OCI-LY7 (cell line): ENCODE results near the gene FAM222A. TPM values are rescaled to one million over a fixed set of nuclear protein-coding genes. Genes with fewer than 3 reads are reported as not detected.

Source experiments
- BruUV-seq: library from RNA; stranded (reverse); fragments of 400-500 nt; replicated peaks from 2 replicates; lab custom pipeline; 2021; lab: Mats Ljungman, UMichigan
- CTCF ChIA-PET: fragments of 300-600 bp; sonication (Branson Sonifier 250); formaldehyde crosslinking; loops from one replicate; lab custom pipeline; 2022; ENCODE audit warnings: antibody characterized with exemption; ENCODE audit not compliant: unreplicated experiment; lab: Charles Lee
- POLR2A ChIA-PET: fragments of 300-600 bp; sonication (Branson Sonifier 250); formaldehyde crosslinking; loops from one replicate; lab custom pipeline; 2022; ENCODE audit warnings: antibody characterized with exemption; lab: Charles Lee
- DNase-seq: peaks from one replicate; pipeline ENCODE4 v3.0.0-alpha.2; 2015; ENCODE audit warnings: low spot score
- H2AFZ ChIP-seq: fragments of 200-600 bp; sonication (generic), shearing (Covaris generic); 2 replicates; pipeline ENCODE4 v1.6.1; 2014; ENCODE audit warnings: mild to moderate bottlenecking, antibody characterized with exemption, low read length, moderate library complexity
- H3K27ac ChIP-seq: fragments of 200-600 bp; sonication (generic); 2 replicates; pipeline ENCODE4 v1.5.1; 2014; ENCODE audit warnings: mixed run types, low read depth, mild to moderate bottlenecking, moderate library complexity, low read length, inconsistent platforms; ENCODE audit not compliant: poor library complexity, severe bottlenecking
- H3K36me3 ChIP-seq: fragments of 200-600 bp; sonication (generic); 2 replicates; pipeline ENCODE4 v1.6.1; 2014; ENCODE audit warnings: mild to moderate bottlenecking, antibody characterized with exemption, low read length, moderate library complexity, mixed read lengths; ENCODE audit not compliant: insufficient read depth
- H3K4me1 ChIP-seq: fragments of 200-600 bp; sonication (generic); 2 replicates; pipeline ENCODE4 v1.5.1; 2014; ENCODE audit warnings: mild to moderate bottlenecking, low read length; ENCODE audit not compliant: insufficient read depth, poor library complexity, severe bottlenecking
- H3K4me2 ChIP-seq: fragments of 200-600 bp; sonication (generic); 2 replicates; pipeline ENCODE4 v1.6.1; 2014; ENCODE audit warnings: mild to moderate bottlenecking, low read length
- H3K4me3 ChIP-seq: fragments of 200-600 bp; sonication (generic); 2 replicates; pipeline ENCODE4 v1.5.1; 2014; ENCODE audit warnings: mild to moderate bottlenecking, low read depth, low read length; ENCODE audit not compliant: poor library complexity, severe bottlenecking
- H3K79me2 ChIP-seq: fragments of 200-600 bp; sonication (generic); 2 replicates; pipeline ENCODE4 v1.6.1; 2016; ENCODE audit warnings: low read depth, mild to moderate bottlenecking, low read length, moderate library complexity, mixed read lengths; ENCODE audit not compliant: insufficient read depth
- H3K9me2 ChIP-seq: fragments of 200-600 bp; sonication (generic); 2 replicates; pipeline ENCODE4 v1.6.1; 2016; ENCODE audit warnings: mild to moderate bottlenecking, low read length, mixed read lengths; ENCODE audit not compliant: insufficient read depth
- H3K9me3 ChIP-seq: fragments of 200-600 bp; sonication (generic); 2 replicates; pipeline ENCODE4 v1.6.1; 2014; ENCODE audit warnings: mild to moderate bottlenecking, mixed run types, low read length, mixed read lengths
- H4K20me1 ChIP-seq: fragments of 200-600 bp; sonication (generic); 2 replicates; pipeline ENCODE4 v1.6.1; 2014; ENCODE audit warnings: mild to moderate bottlenecking, antibody characterized with exemption, low read length, moderate library complexity, mixed read lengths; ENCODE audit not compliant: insufficient read depth
- CTCF ChIP-seq: fragments of 200-600 bp; sonication (generic); conservative IDR thresholded peaks from 2 replicates; pipeline ENCODE4 v1.5.1; 2014; ENCODE audit warnings: mild to moderate bottlenecking, antibody characterized with exemption, low read length, moderate library complexity, mixed read lengths
- EZH2phosphoT487 ChIP-seq: fragments of 200-600 bp; sonication (generic); IDR thresholded peaks from 2 replicates; pipeline ENCODE4 v1.6.1; 2018; ENCODE audit warnings: low read depth, borderline replicate concordance, mild to moderate bottlenecking, mixed run types, antibody characterized with exemption, low read length, moderate library complexity, mixed read lengths
- intact Hi-C: fragments of 100-400 bp; cut with micrococcal nuclease; formaldehyde crosslinking; loops from one replicate; pipeline ENCODE4 v1.10.0; 2022; ENCODE audit not compliant: unreplicated experiment
- total RNA-seq, 2 experiments: library from RNA; depleted of rRNA in 1 of 2; stranded (reverse); fragments of >200 nt in 1 of 2; shearing (Covaris generic) in 1 of 2; gene quantifications; 2 replicates each; pipeline ENCODE4 v1.2.3, GENCODE V29; 2014 to 2022

Gene FAM222A
- total RNA-seq, 2 experiments from 2014 or later: 0.98 to 1.8 TPM

GRCh38 chr12:109731806-109732205, 18.2 kb downstream of the FAM222A start:
- H3K36me3 ChIP-seq: no peaks in the 10 kb centered on the region
- no peaks in the 10 kb centered on the region for H3K9me2 ChIP-seq
- no peaks in the 10 kb centered on the region for H3K79me2 ChIP-seq
- H2AFZ ChIP-seq: no peak overlapping the region
- no peaks in the 10 kb centered on the region for H3K4me1 ChIP-seq
- no peaks in the 10 kb centered on the region for H4K20me1 ChIP-seq
- H3K9me3 ChIP-seq: no peaks in the 10 kb centered on the region
- H3K4me3 ChIP-seq: no peak overlapping the region
- no peak for DNase-seq
- ChIA-PET POLR2A (interaction anchor here (0.6 kb wide), 1 partner anchor 237 kb away, joined by 5 read pairs; no protein-coding TSS in a partner anchor), CTCF (interaction anchor here (0.6 kb wide), 1 partner anchor 43 kb away, joined by 3 read pairs; no protein-coding TSS in a partner anchor)
- TF ChIP-seq CTCF (no peak), EZH2phosphoT487 (no peak)
- no peak overlapping the region for H3K4me2 ChIP-seq
- H3K27ac ChIP-seq: no peak overlapping the region
- BruUV-seq: no TSS peak
- intact Hi-C loops: no loop called here

- H3K27ac ChIP-seq: no peak overlapping the region
- TF ChIP-seq CTCF: no peak
- TF ChIP-seq EZH2phosphoT487: no peak
- no peaks in the 10 kb centered on the region for H3K4me1 ChIP-seq
- no peak overlapping the region for H2AFZ ChIP-seq
- BruUV-seq: no TSS peak
- ChIA-PET POLR2A (no interaction called here), CTCF (interaction anchor here (0.5 kb wide), 1 partner anchor 102 kb away, joined by 4 read pairs; no protein-coding TSS in a partner anchor)
- H3K36me3 ChIP-seq: no peaks in the 10 kb centered on the region
- no peak overlapping the region for H3K4me3 ChIP-seq
- H3K4me2 ChIP-seq: no peak overlapping the region
- intact Hi-C loops: no loop called here
- no peaks in the 10 kb centered on the region for H3K9me3 ChIP-seq
- DNase-seq: no peak
- H3K79me2 ChIP-seq: no peaks in the 10 kb centered on the region
- H3K9me2 ChIP-seq: no peaks in the 10 kb centered on the region
- no peaks in the 10 kb centered on the region for H4K20me1 ChIP-seq
Observed at GRCh38 chr12:109732321-109733305, 19.0 kb downstream of the FAM222A start.
